Stimulated activated CD8-positive, alpha-beta memory T cell treated with anti-CD3 and anti-CD28 coated beads, Interleukin-12 subunit alpha, Interleukin-12 subunit beta, amount 100 ng/mL, for 24 hours (primary cell): ENCODE results near the gene PALD1.

Experiments
- DNase-seq: peaks from one replicate; pipeline ENCODE4 v3.0.0-alpha.2; 2020; ENCODE audit errors: extremely low read depth

The PALD1 gene

DNA sequence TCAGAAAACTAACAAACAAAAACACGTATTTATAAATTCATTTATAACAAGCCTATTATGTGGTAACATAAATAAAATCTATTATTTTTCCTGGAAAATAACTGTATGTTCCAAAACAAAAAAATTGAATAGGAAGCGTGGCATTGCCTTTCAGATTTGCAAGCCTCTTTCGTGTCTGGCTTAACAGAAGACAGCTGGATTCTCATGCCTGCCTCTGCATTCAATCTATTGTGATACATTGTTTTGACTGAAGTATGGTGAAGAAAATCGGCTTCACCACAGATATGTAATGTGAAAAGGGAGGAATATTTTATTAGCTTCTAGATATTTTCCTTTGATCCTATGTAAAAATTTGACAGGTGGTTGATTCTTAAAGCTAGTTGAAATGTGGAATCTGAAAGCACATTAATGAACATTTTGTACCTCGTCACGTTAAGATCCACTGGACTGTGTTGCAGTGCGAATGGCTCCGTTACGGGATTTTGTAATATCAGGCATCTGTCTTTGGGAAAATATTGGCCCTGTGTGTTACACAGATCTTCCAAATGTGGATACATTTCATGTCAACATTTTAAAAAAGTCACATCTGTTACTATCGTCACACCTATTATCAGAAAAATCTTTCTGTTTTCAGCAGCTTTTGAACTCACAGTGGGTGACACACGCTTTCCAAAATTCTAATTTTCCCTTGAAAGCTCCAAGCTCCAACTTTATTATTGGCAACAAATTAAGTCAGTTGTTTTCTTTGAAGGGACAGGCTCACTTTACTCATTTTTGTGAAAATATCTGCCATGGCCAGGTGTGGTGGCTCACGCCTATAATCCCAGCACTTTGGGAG lies 26.2 kb downstream of the PALD1 start:
- no peak for DNase-seq

DNA sequence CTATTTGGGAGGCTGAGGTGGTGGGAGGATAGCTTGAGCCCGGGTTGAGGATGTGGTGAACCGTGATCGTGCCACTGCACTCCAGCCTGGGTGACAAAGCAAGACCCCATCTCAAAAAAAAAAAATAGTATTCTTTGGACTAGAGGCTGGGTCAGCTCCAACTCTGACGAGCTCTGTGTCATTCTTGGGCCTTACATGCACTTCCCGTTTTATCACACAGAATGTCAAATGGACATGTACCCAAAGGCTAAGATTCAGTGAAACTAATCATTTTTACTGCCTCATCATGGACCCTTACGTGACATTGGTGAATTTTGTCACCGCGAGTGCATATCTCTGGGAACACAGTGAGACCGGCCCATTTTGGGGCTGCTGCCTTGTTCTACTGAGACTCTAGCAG lies 27.3 kb downstream of the PALD1 start:
- DNase-seq = no peak

DNA sequence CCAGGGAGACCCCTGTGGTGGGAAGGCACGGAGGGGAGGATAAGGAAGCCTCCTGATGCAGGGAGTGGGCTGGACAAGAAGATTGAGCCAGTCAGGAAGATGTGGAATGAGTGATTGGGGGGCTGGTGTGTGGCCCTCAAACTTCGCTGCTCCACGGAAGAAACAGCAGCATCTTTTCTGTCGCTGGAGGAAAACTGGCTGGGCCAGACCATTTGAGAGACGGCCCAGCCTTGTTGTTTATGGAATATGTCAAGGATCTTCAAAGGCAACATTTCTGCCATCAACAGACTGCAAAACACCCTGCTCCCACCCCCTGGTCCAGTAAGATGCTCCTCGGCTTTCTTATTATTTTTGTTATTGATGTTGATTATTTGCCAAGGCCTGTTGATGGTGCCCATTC lies 29.4 kb downstream of the PALD1 start:
- DNase-seq = no peak

DNA sequence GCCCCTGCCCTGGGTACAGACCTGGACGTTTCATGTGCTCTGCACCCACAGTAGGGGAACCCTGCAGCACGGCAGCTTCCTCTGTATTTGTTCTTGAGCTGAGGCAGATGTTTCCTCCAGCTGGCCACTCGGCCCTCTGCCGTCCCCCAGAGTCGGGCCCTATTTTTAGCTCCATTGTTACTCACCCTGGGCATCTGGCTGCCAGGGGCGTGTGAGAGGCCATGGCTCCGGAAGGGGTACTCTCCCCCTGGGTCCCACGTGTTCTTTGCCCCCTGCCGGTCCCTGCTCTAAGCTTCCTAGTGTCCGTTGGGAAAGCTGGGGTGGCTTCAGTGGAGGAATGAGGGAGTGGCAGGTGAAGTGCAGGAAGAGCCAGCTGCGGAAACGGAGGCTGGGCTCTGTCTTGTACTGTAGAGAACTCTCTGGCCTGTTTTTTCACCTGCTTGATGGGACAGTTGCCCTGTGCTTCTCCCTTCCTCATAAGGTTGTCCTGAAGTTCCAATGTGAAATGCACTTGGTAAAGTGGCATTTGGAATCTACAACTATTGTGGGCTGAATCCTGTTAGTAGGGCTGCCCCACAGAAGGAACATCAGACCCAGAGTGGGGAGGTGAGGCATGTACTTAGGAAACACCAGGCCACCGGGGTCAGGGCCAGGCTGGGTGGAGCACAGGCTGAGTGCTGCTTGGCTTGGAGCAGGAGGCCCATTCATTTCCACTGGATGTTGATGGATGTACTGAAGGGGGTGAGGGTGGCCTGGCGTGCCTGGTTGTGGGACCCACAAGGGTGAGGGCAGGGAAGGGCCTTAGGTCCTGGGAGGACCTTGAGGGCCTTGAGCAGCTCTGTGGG lies 30.6 kb downstream of the PALD1 start:
- DNase-seq = no peak

DNA sequence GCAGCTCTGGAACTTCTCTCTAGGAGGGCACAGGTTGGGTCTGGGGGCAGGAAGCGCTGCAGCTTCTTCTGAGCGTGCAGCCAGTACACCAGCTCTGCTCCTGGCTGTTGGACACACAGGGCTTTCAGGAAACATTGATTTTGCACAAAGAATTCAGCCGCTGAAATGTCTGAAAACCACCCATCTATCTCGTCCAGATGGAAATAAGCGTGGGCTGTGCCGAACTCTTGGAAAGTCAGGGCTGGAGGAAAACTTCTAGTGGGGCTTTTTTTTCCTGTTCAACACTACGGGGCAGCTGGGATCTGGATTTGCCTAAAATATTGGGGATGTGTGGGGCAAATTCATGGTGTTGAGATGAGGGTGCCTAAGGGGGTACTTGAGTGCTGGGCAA lies 31.2 kb downstream of the PALD1 start:
- no peak for DNase-seq

DNA sequence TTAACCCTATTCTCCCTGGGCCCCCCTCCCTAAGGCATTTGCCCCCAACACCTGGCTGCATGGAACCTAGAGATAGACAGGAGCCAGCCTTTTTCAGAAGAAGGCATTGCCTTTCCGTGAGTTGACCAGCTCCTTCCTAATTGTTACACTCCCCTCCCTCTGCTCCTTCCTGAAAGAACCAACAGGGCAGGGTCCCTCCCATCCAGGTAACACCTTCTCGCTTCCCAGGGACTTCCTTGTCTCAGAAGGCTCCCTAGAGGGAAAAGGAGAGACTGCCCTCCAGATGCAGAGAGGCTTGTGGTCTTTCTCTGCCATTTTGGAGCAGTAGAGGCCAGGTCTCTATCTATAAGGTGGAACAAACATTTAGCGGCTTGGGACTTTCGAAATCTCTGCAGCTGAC lies 31.9 kb downstream of the PALD1 start:
- DNase-seq = no peak

DNA sequence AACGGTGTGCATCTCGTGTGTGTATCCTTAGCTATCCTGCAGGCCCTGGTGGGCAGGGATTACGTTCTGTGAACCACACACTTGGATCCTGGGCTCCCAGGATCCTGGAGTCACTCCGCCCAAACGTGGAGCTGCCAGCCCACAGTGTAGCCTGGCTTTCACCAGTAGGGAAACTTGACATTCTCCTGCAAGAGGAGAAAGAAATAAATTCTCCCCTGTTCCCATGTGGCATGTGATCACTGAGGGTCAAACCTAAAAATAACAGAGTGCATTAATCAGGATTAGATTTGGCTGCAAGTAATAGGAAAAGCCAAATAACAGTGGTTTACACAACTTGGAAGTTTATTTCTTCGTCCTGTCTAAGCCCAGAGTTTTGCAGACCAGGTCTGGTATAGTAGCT lies 32.3 kb downstream of the PALD1 start:
- no peak for DNase-seq

DNA sequence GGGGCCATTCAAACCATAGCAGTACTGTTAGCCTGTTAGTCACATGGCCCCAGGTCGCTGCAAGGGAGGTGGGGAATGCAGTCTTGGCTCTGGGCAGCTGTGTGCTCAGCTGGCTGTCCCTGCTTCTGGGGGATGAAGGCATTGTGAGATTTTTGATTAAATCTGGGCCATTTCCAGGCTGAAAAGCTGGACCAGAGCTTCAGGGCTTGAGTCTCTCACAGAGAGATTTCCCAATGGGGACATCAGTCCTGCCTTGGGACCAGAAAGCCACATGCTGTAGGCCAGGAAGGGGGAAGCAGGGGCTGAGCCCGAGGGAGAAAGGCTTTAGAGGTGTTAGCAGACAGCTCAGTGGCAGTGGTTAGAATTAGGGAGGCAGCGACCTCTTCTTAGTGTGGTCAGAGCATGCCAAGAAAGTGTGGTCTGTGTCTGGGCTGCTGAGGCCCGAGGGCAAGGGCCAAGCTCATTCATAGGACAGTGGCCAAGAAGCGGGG lies 33.6 kb downstream of the PALD1 start:
- no peak for DNase-seq

DNA sequence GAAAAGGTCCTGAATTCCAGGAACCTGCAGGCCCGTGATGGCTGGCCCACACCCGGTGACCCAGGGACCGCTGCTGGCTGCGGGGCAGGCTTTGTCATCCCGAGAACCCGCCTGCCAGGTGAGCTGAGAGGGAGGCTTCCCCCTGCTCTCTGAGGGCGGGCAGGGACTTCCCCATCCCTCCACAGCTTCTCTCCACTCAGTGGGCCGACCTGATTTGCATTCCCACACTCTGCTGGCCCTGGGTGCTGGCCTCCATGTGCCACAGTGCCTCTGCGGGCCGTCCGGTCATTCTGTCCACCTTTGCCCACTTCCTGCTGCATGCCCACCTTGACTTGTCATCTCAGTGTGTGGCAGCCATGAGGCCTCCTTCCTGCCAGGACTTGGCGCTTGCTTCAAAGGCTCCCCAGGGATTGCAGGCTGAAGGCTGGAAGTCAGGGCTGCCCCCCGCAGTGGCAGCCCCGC lies 35.3 kb downstream of the PALD1 start:
- peak; percentile 3 for DNase-seq

DNA sequence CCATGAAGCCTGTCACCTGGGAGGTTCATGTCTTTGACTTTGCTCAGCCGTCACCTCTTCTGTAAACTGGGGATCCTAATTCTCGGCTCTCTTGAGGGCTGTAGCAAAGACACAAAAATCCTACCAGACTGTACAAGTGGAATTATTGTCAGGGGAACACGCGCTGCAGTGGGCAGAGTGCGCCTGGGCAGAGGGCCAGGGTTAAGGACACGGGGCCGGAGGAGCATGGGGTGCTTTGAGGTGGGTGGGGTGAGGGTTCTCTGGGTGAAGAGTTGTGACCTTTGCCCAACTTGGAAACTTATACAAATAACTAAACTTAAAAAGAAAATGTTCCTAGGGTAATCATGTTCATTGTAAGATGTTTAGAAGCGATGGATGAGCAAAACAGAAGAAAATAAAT lies 36.0 kb downstream of the PALD1 start:
- DNase-seq = no peak

DNA sequence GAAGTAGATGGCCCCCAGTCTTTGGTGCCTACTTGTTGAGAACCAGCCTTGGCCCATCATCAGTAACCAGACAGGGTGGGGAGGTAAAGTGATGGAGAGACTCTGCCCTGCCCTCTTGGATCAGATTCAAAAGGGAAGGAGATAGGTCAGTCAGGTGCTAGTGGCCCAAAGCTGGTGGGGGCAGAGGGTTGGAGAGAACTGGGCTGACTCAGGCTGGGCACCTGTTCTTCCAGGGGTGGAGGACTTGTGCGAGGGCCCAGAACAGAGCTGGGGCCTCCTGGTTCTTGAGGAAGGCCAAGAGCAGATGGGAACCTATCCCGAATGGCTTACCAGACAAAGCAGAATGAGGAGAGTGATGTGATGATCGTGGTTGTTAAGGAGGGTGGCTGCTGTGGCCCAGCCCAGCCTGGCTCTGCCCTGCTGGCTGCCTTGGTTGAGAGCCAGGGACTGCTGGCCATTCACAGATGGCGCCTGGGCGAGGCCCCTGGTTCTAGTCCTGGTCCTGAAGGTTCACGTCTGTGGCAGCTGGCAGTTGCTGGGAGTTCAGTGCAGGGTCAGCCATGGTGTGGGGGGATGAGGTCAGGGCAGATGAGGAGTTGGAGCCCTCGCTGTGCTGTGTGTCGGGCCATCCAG lies 36.6 kb downstream of the PALD1 start:
- DNase-seq = no peak

DNA sequence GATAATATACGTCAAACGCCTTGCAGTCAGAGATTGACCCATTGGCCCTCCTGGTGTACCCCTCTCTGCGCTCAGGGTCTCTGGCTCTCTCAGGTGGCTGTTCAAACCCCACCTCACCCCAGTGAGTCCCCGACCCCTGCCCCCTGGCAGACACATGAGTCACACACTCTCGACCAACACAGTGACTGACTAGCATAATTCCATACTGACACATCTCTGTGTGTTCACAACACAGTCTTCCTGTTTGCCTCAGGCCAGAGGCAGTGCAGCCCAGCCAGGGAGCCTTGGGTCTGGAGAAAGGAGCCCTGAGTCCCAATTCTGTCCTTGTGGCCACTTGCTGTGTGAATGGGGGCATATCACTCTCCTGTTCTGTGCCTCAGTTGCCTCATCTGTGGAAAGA lies 40.1 kb downstream of the PALD1 start:
- no peak for DNase-seq

DNA sequence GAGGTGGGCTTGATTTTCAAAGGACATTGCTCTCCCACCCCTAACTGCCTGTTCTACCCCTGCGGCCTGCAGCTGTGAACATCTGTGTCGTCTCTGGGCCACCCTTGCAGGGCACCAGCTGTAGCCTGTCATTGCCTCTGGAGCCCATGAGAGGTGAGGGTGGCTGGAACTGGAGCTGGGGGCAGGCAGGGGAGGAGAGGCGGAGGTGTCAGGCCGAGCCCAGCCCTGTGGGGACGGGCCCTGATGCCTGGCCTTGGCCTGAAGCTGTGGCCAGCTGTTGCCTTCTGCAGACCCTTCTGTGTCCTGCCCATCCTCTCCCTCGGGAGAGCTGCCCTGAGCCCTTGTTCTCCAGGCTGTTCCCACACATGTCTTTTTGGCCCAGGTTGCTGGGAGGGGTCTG lies 44.5 kb downstream of the PALD1 start:
- DNase-seq = no peak

DNA sequence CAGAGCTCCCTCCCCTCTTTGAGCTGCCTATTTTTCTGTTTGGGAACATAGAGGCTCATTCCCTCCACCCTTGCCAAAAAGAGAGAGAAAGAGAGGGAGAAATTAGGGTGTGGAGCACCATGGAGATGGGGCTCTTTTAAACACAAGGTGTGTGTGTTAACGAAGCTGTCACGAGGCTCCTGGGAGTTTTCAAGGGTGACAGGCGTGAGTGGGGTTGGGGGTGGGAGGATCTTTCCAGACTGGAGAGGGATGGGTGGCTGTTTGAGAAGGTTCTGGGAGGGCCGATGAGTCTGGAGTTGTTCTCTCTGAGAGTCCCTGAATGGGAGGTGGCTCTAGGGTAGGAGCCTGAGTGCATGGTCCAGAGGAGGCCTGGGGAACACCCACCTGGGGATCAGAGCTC lies 45.0 kb downstream of the PALD1 start:
- no peak for DNase-seq

DNA sequence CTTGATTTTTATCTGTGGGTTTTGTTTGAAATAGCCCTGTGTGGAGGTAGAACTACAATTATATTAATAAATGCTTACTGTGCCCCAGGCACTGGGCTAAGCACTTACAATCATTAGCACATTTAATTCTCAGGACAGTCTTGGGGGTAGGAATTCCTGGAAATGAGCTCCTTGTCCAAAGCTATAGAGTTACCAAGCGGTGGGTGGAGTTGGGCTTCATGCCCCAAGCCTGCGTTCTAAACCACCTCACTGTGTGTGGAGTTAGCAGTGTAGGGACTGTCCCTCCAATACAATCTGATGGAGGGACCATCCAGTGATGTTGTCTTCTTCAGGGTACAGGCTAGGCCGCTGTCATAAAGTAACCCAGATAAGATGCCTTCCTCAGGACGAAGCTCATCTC lies 49.7 kb downstream of the PALD1 start:
- no peak for DNase-seq

DNA sequence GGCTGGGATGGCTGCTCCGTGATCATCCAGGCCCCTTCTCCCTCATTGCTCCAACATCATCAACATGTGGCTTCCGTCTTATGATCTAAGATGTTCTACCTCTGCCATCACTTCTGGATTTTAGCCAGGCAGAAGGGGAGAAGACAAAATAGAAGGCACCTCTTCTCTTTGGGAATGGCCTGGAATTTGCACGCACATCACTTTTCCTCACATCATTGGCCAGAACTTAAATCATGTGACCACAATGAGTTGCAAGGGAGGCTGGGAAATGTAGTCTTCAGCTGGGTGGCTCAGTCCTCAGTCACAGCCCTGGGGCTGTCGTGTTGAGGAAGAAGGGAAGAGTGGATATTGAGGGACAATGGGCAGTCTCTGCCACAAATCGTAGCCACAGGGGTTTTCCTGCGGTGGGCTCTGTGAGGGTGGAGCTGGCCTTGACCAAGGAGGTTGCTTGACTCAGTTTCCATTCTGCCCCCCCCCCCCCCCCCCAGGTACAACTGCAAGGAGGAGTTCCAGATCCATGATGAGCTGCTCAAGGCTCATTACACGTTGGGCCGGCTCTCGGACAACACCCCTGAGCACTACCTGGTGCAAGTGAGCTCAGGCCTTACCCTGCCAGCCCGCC lies 50.3 kb downstream of the PALD1 start:
- no peak for DNase-seq

DNA sequence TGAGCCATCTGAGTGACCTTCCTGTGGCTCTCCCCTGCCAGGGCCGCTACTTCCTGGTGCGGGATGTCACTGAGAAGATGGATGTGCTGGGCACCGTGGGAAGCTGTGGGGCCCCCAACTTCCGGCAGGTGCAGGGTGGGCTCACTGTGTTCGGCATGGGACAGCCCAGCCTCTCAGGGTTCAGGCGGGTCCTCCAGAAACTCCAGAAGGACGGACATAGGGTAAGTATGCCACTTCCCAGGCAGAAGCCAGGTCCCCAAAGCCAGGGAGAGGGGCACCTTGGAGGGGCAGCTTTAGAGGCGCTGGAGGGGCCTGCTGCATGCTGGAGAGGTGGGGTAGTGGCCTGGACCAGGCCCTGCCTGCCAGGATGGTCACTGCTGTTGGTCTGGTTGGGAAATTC lies 51.3 kb downstream of the PALD1 start:
- DNase-seq = no peak

DNA sequence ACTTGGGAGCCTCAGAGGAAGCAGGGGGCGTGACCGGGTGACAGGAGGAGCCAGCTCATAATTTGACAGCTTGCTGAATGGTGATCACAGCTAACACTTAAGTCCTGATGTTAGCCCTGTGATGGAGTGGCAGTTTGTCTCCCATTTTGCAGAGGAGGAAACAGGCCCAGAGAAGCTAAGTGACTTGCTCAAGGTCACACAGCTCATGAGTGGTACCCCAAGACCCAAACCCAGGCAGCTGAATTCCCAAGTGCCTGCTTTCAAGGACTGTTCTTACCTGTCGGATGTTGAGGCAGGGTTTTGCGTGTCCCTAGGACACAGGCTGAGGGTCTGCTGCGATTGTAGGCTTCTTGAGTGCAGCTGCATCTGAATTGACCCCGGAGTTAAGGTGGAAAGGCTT lies 51.7 kb downstream of the PALD1 start:
- no peak for DNase-seq

DNA sequence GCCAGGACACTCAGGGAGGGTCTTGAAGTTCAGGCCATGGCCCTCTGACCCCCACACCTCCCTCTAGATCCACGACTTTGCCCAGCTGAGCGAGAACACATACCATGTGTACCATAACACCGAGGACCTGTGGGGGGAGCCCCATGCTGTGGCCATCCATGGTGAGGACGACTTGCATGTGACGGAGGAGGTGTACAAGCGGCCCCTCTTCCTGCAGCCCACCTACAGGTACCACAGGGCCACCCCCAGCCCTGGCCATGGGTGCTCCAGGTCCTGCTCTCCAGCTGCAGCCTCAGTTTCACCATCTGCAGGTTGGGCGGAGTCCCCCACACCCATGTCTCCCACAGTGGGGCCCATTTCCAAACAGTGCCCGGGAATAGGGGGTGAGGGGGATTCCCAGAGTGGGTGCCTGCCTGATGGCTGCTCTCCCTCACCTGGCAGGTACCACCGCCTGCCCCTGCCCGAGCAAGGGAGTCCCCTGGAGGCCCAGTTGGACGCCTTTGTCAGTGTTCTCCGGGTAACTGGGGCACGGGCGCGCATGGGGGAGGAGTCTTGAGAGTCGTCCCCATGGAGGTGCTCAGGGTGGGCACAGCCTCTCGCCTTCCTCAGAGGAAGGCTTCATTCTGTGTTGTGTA lies 54.1 kb downstream of the PALD1 start:
- DNase-seq = no peak

DNA sequence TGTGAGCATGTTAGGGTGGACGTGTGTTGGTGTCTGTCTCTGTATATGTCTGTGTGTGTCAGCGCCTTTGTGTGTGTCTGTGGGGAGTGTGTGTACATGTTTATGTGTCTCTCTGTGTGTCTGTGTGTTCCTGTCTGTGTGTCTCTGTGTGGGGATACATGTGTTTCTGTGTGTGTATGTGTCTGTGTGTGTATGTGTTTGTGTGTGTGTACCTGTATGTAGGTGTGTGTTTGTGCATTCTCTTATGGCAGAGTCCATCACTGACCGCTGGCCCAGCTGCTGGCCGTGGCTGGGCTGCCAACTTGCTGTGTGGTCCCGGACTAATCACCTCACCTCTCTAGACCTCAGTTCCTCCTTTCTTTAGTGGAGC lies 54.6 kb downstream of the PALD1 start:
- DNase-seq = no peak

DNA sequence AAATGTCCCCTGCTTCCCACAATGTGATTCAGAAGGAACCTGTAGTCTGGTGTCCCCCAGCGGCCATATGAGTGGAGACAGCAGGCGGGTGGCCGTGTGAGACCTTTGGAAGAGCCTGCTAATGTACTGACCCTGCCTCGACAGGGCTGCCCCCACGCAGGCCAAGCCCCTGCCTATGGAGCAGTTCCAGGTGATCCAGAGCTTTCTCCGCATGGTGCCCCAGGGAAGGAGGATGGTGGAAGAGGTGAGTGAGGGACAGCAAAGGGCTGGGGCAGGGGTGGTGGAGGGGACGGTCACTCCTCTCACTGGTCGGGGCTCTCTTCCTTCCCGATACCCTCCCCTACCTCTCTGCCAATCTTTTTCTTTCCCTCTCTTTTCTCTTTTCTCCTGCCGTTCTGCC lies 55.7 kb downstream of the PALD1 start:
- no peak for DNase-seq

DNA sequence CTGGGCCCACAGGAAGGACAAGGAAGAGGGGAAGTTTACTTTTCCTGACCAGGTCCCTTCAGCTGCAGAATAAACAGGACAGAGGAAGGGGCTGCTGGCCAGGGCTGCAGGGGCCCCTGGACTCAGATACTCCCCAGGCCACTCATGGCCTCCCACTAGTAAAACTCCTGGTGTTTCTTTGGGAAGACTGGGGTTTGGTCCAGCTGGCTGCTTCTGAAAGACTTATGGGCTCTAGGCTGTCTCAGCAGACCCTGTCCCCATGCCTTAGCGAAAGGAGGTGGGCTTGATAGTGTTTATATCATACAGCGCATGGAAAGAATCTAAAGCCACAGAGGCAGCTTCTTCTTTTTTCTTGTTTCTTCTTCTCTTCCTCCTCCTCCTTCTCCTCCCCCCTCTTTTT lies 56.4 kb downstream of the PALD1 start:
- DNase-seq = no peak
